Keratinocyte (primary cell): ENCODE measurements around the gene MAOB. TPM values are rescaled to one million over a fixed set of nuclear protein-coding genes. Genes with fewer than 3 reads are reported as not detected.

Experiments
- DNase-seq: peaks from one replicate; pipeline ENCODE4 v3.0.0-alpha.2; 2011; ENCODE audit warnings: low read depth, missing footprints, low spot score
- FAIRE-seq: peaks from 2 replicates; lab custom pipeline; 2011; peaks lifted over from hg19 to GRCh38; lab: Jason Lieb, UNC
- H2AFZ ChIP-seq: 2 replicates; pipeline ENCODE4 v1.6.0; 2012; ENCODE audit warnings: low read length, control low read depth, inconsistent platforms; ENCODE audit not compliant: control insufficient read depth
- H3K27ac ChIP-seq: 2 replicates; pipeline ENCODE4 v1.5.1; 2011; ENCODE audit warnings: low read length; ENCODE audit not compliant: control insufficient read depth, insufficient read depth
- H3K27me3 ChIP-seq: 3 replicates; pipeline ENCODE4 v1.6.0; 2011; ENCODE audit warnings: low read length; ENCODE audit not compliant: control insufficient read depth, insufficient read depth; ENCODE audit errors: extremely low read depth
- H3K36me3 ChIP-seq, 2 experiments: 2 replicates in 1 of 2; 3 replicates in 1 of 2; pipeline ENCODE4 v1.5.1; 2011; ENCODE audit warnings: low read length in 2 of 2, mild to moderate bottlenecking in 1 of 2; ENCODE audit not compliant: control insufficient read depth in 2 of 2, insufficient read depth in 2 of 2; ENCODE audit errors: extremely low read depth in 1 of 2
- H3K4me1 ChIP-seq: 3 replicates; pipeline ENCODE4 v1.5.1; 2011; ENCODE audit warnings: low read length; ENCODE audit not compliant: control insufficient read depth, insufficient read depth; ENCODE audit errors: extremely low read depth
- H3K4me2 ChIP-seq: 3 replicates; pipeline ENCODE4 v1.6.0; 2011; ENCODE audit warnings: low read depth, low read length; ENCODE audit not compliant: control insufficient read depth, insufficient read depth; ENCODE audit errors: extremely low read depth
- H3K4me3 ChIP-seq, 3 experiments: fragments of 200-600 bp in 1 of 3; sonication (generic) in 1 of 3; 2 replicates in 2 of 3; 3 replicates in 1 of 3; pipeline ENCODE4 v1.5.1; 2011 to 2016; ENCODE audit warnings: low read length in 3 of 3, mild to moderate bottlenecking in 3 of 3, control low read depth in 2 of 3, inconsistent platforms in 1 of 3, low read depth in 1 of 3, mixed read lengths in 1 of 3, mixed run types in 1 of 3, moderate library complexity in 1 of 3; ENCODE audit not compliant: control insufficient read depth in 2 of 3, insufficient read depth in 2 of 3; ENCODE audit errors: extremely low read depth in 1 of 3
- H3K79me2 ChIP-seq: 2 replicates; pipeline ENCODE4 v1.6.0; 2012; ENCODE audit warnings: low read length; ENCODE audit not compliant: control insufficient read depth, insufficient read depth
- H3K9ac ChIP-seq: 3 replicates; pipeline ENCODE4 v1.6.0; 2011; ENCODE audit warnings: low read length; ENCODE audit not compliant: control insufficient read depth, insufficient read depth; ENCODE audit errors: extremely low read depth
- H3K9me1 ChIP-seq: 3 replicates; pipeline ENCODE4 v1.6.0; 2011; ENCODE audit warnings: low read length; ENCODE audit not compliant: control insufficient read depth, insufficient read depth; ENCODE audit errors: extremely low read depth
- H3K9me3 ChIP-seq: 2 replicates; pipeline ENCODE4 v1.5.1; 2012; ENCODE audit warnings: low read depth, low read length; ENCODE audit not compliant: control insufficient read depth
- H4K20me1 ChIP-seq: 3 replicates; pipeline ENCODE4 v1.6.0; 2011; ENCODE audit warnings: low read length; ENCODE audit not compliant: control insufficient read depth, insufficient read depth; ENCODE audit errors: extremely low read depth
- EZH2 ChIP-seq: IDR thresholded peaks from one replicate; pipeline ENCODE4 v1.6.1; 2012; ENCODE audit warnings: inconsistent platforms, mild to moderate bottlenecking, low read length, moderate library complexity
- dilution Hi-C: fragments of 300-500 bp; cut with MboI; formaldehyde crosslinking; loops from one replicate; pipeline ENCODE4 v1.7.0; 2020; ENCODE audit warnings: low sequenced_read_pairs; ENCODE audit not compliant: extremely low pct_ligation_motif_present
- polyA plus RNA-seq, 5 experiments: library from polyadenylated mRNA; depleted of rRNA in 3 of 5; stranded (reverse) in 3 of 5; stranded (forward) in 1 of 5; unstranded in 1 of 5; fragments of >200 nt; gene quantifications; 1 replicate in 1 of 5; 2 replicates in 3 of 5; 3 replicates in 1 of 5; pipeline versions ENCODE4 v1.2.1 to v1.2.3, GENCODE V29; 2011 to 2012; ENCODE audit warnings: missing spikeins in 2 of 5, low read depth in 1 of 5, low replicate concordance in 1 of 5
- TF ChIP-seq, protein P1 (sequence below), 3 experiments: IDR thresholded peaks in 1 of 3; conservative IDR thresholded peaks in 1 of 3; optimal IDR thresholded peaks in 1 of 3; 2 replicates in 2 of 3; 3 replicates in 1 of 3; pipeline versions ENCODE3 to v1.5.1; 2011; ENCODE audit warnings: low read length in 3 of 3, mild to moderate bottlenecking in 3 of 3, moderate library complexity in 2 of 3, control low read depth in 1 of 3, inconsistent platforms in 1 of 3; ENCODE audit not compliant: insufficient read depth in 2 of 3; ENCODE audit errors: extremely low read depth in 1 of 3

The MAOB gene
- polyA plus RNA-seq, 1 donor (not counting 4 experiments of a cell fraction or from before 2014, with no cell fraction given) = 0.24 TPM

DNA sequence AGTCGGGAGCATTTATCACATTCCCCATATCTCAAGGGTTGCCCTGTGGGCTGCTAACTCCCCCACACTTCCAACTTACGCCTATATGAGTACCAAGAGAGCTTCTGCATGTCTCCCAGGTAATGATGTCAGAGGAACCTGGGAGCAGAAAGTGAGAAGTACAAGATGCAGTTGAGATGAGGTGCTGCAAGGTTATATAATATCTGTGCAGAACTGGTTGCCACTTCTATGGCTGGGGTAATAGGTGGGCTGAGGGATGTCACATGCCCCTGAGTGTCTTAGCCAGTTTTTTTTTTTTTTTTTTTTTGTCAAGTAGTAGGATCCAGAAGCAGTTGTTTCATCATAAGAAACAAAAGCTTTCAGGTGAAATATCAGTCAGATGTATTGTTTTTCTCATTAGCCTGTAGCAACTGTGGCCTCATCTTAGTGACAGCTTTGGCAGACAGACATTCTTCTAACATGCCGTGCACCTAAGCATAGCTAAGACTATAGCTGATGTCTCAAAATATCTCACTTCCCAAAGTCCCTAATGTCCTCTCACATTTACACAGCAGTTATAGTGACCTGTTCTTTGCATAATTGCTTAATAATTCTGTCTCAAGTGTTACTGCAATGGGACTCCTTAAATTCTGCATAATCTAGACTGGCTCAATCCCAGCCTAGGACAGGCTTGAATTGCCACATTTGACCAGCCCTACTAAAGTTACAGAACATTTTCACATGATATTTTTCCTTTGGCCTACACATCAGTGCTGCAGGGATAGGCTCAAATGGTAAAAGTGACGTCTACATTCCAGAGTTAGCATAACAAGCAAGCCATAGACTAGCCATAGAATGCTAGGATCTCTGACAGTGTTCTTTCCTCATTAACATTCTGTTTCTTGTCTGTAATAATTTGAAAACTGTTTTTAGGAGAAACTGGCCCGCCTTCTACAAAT, 17.9 kb upstream of the MAOB start:
- Histone ChIP-seq H3K9me3 (no peaks in the 10 kb centered on the region), H3K79me2 (no peaks in the 10 kb centered on the region), H4K20me1 (no peaks in the 10 kb centered on the region), H3K36me3 (no peaks in the 10 kb centered on the region), H3K9ac (no peak overlapping the region), H3K4me1 (no peaks in the 10 kb centered on the region), H3K27me3 (peaks cover 4% of the 10 kb centered on the region), H3K27ac (no peak overlapping the region), H2AFZ (no peak overlapping the region), H3K4me3 (no peak overlapping the region), H3K4me2 (no peak overlapping the region), H3K9me1 (no peaks in the 10 kb centered on the region)
- dilution Hi-C loops = no loop called here
- DNase-seq (no peak), FAIRE-seq (no peak)
- TF ChIP-seq, protein P1, sequence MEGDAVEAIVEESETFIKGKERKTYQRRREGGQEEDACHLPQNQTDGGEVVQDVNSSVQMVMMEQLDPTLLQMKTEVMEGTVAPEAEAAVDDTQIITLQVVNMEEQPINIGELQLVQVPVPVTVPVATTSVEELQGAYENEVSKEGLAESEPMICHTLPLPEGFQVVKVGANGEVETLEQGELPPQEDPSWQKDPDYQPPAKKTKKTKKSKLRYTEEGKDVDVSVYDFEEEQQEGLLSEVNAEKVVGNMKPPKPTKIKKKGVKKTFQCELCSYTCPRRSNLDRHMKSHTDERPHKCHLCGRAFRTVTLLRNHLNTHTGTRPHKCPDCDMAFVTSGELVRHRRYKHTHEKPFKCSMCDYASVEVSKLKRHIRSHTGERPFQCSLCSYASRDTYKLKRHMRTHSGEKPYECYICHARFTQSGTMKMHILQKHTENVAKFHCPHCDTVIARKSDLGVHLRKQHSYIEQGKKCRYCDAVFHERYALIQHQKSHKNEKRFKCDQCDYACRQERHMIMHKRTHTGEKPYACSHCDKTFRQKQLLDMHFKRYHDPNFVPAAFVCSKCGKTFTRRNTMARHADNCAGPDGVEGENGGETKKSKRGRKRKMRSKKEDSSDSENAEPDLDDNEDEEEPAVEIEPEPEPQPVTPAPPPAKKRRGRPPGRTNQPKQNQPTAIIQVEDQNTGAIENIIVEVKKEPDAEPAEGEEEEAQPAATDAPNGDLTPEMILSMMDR (optimal IDR thresholded peaks at IDR 0.05 in 1 of 3, IDR thresholded peaks at IDR 0.05 in 1 of 3, conservative IDR thresholded peaks at IDR 0.05 in 1 of 3; ENCODE audit: extremely low read depth in 1 of 3, insufficient read depth in 2 of 3, low read length in 3 of 3) = no peak
- no peak for TF ChIP-seq EZH2

DNA sequence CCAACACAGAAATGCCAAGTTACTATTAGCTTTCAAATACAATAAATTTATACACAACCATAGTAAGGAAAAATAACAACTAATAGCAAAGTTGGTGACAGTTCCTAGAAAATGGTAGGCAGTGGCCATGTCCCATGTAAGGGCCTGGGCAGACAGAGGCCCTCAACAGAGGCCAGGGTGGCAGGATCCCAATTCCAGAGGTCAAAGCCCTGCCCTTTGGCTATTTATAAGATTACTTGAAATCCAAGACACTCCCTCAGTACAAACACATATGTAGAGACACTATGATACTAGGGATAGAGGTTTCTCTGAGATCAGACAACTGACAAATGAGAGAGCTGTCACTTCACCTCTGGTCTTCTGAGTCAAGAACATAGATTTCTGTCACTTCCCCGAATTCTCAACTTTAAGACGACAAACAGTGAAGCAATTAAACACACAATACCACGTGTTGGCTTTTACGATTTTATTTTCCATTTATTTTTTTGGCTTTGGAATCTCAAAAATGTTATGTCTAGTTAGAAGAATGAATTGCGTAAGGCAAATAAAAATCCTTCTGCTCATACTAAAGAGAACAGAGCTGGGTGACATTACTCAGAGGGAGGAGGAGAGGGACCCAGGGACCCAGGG, 16.3 kb upstream of the MAOB start:
- dilution Hi-C loops = no loop called here

More for the DNA sequence above, 16.3 kb upstream of the MAOB start:
- H3K27me3 ChIP-seq = no peaks in the 10 kb centered on the region
- no peak for DNase-seq
- no peak for FAIRE-seq
- H2AFZ ChIP-seq = no peak overlapping the region
- no peaks in the 10 kb centered on the region for H3K4me1 ChIP-seq
- no peak overlapping the region for H3K27ac ChIP-seq
- H3K79me2 ChIP-seq = no peaks in the 10 kb centered on the region
- H4K20me1 ChIP-seq = no peaks in the 10 kb centered on the region
- TF ChIP-seq, protein P1 (optimal IDR thresholded peaks at IDR 0.05 in 1 of 3, IDR thresholded peaks at IDR 0.05 in 1 of 3, conservative IDR thresholded peaks at IDR 0.05 in 1 of 3; ENCODE audit: extremely low read depth in 1 of 3, insufficient read depth in 2 of 3, low read length in 3 of 3) = no peak
- TF ChIP-seq EZH2 = no peak
- no peak overlapping the region for H3K9ac ChIP-seq
- no peaks in the 10 kb centered on the region for H3K9me1 ChIP-seq
- no peaks in the 10 kb centered on the region for H3K9me3 ChIP-seq
- no peaks in the 10 kb centered on the region for H3K36me3 ChIP-seq
- no peak overlapping the region for H3K4me2 ChIP-seq
- H3K4me3 ChIP-seq = no peak overlapping the region
